Breast epithelium (tissue), 3 donors: ENCODE measurements around the gene PPP1R1C.

Source experiments
- CTCF ChIP-seq, 3 donors: fragments of 450-650 bp; IDR thresholded peaks; one replicate each; pipeline ENCODE4 v1.5.1; 2016 to 2017; ENCODE audit warnings: antibody characterized with exemption in 3 of 3, mild to moderate bottlenecking in 3 of 3, moderate library complexity in 3 of 3
- POLR2A ChIP-seq: fragments of 450-650 bp; IDR thresholded peaks from one replicate; pipeline ENCODE4 v1.6.1; 2016; ENCODE audit warnings: antibody characterized with exemption, mild to moderate bottlenecking, moderate library complexity
- POLR2AphosphoS5 ChIP-seq, 3 donors: sonication (generic); formaldehyde crosslinking; IDR thresholded peaks; one replicate each; pipeline ENCODE4 v1.6.1; 2017; ENCODE audit warnings: antibody characterized with exemption in 3 of 3

- no peak for TF ChIP-seq CTCF (IDR thresholded peaks at IDR 0.05)
- no peak for TF ChIP-seq POLR2A
- TF ChIP-seq POLR2AphosphoS5 (IDR thresholded peaks at IDR 0.05): no peak
Measured at GRCh38 chr2:181970160-181970794, 15.4 kb upstream of the PPP1R1C start.
